ENCODE measurements around the gene PDCD2L. TPM values are rescaled to one million over a fixed set of nuclear protein-coding genes. Genes with fewer than 3 reads are reported as not detected.

PDCD2L gene
- total and polyA plus RNA-seq, 9 of the 15 experiments (the other 6 are each of a cell fraction or from before 2014, with no cell fraction given), result 12.1 to 68.5 (median 56.3) TPM

GRCh38 chr19:34359140-34359953 is 44.9 kb upstream of the PDCD2L start (continued):
- TF ChIP-seq ZBTB1 (CRISPR knock-in tag; IDR thresholded peaks at IDR 0.05; ENCODE audit: borderline replicate concordance, low read depth) (no peak), ATF3 (IDR thresholded peaks at IDR 0.05) (peak; percentile 89), ATF3 (CRISPR knock-in tag; conservative IDR thresholded peaks at IDR 0.05) (no peak), TBL1XR1 (IDR thresholded peaks at IDR 0.05; ENCODE audit: low read length in 2 of 2) (peak in 1 of 2 experiments; percentile 30; a peak in 1 of 4 replicates), HCFC1 (IDR thresholded peaks at IDR 0.05; ENCODE audit: low read depth, low read length) (peak; percentile 37; the same call in 1 of the 2 replicates), FOXP4 (CRISPR knock-in tag; IDR thresholded peaks at IDR 0.05; ENCODE audit: borderline replicate concordance) (0 out of 2 replicates have a peak, but pooled peaks have one; percentile 71), DMBX1 (CRISPR knock-in tag; IDR thresholded peaks at IDR 0.05; ENCODE audit: borderline replicate concordance) (no peak), ZNF398 (CRISPR knock-in tag; IDR thresholded peaks at IDR 0.05) (no peak), DACH1 (IDR thresholded peaks at IDR 0.05; ENCODE audit: partially characterized antibody) (peak; percentile 98), FUS (optimal IDR thresholded peaks at IDR 0.05; ENCODE audit: low read depth, low read length) (no peak), ZNF766 (CRISPR knock-in tag; conservative IDR thresholded peaks at IDR 0.05) (no peak), ESRRB (CRISPR knock-in tag; IDR thresholded peaks at IDR 0.05; ENCODE audit: borderline replicate concordance) (no peak), CHD2 (IDR thresholded peaks at IDR 0.05; ENCODE audit: low read depth, low read length) (no peak), CBFA2T2 (conservative IDR thresholded peaks at IDR 0.05) (no peak; the same call in 1 of the 2 replicates), ZBTB12 (CRISPR knock-in tag; IDR thresholded peaks at IDR 0.05) (no peak), SIN3A (IDR thresholded peaks at IDR 0.05; ENCODE audit: borderline replicate concordance in 2 of 2, control insufficient read depth in 1 of 2, low read depth in 2 of 2, low read length in 2 of 2) (peak; percentile 81 to 85; a peak in 3 of 4 replicates), HOMEZ (CRISPR knock-in tag; IDR thresholded peaks at IDR 0.05) (no peak)

Data from K562 (cell line).